GM06990 (cell line): Measurements from ENCODE around the gene ADAM10.

Source experiments
- DNase-seq: peaks from one replicate; pipeline ENCODE4 v3.0.0-alpha.2; 2011; ENCODE audit not compliant: insufficient read length; ENCODE audit errors: extremely low read depth
- H3K27me3 ChIP-seq: replicated peaks from 2 replicates; pipeline ENCODE4 v1.6.0; 2011; ENCODE audit warnings: low read length; ENCODE audit not compliant: control insufficient read depth, insufficient read depth
- H3K36me3 ChIP-seq: 2 replicates; pipeline ENCODE4 v1.5.1; 2011; ENCODE audit warnings: low read length; ENCODE audit not compliant: control insufficient read depth, insufficient read depth
- H3K4me3 ChIP-seq: replicated peaks from 2 replicates; pipeline ENCODE4 v1.5.1; 2011; ENCODE audit warnings: low read depth, mild to moderate bottlenecking, control low read depth, low read length
- TF ChIP-seq, protein P1 (sequence below): IDR thresholded peaks from 2 replicates; pipeline ENCODE4 v1.5.1; 2011; ENCODE audit warnings: low read length, control low read depth, mild to moderate bottlenecking, inconsistent platforms; ENCODE audit not compliant: insufficient read depth, poor library complexity, severe bottlenecking

Gene ADAM10

DNA sequence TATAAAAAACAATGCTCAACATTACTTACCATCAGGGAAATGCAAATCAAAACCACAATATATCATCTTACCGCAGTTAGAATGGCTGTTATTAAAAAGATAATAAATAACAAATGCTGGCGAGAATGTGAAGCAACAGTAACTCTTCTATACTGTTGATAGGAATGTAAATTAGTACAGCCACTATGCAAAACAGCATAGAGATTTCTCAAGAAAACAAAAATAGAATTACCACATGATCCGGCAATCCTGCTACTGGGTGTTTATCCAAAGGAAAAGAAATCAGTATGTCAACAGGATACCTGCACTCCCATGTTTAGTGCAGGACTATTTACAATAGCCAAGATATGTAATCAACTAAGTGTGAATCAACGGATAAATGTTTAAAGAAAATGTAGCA lies 48.1 kb downstream of the ADAM10 start:
- H3K4me3 ChIP-seq, result no peak overlapping the region
- no peak for DNase-seq
- TF ChIP-seq, protein P1, sequence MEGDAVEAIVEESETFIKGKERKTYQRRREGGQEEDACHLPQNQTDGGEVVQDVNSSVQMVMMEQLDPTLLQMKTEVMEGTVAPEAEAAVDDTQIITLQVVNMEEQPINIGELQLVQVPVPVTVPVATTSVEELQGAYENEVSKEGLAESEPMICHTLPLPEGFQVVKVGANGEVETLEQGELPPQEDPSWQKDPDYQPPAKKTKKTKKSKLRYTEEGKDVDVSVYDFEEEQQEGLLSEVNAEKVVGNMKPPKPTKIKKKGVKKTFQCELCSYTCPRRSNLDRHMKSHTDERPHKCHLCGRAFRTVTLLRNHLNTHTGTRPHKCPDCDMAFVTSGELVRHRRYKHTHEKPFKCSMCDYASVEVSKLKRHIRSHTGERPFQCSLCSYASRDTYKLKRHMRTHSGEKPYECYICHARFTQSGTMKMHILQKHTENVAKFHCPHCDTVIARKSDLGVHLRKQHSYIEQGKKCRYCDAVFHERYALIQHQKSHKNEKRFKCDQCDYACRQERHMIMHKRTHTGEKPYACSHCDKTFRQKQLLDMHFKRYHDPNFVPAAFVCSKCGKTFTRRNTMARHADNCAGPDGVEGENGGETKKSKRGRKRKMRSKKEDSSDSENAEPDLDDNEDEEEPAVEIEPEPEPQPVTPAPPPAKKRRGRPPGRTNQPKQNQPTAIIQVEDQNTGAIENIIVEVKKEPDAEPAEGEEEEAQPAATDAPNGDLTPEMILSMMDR, result no peak
- no peaks in the 10 kb centered on the region for H3K27me3 ChIP-seq
- H3K36me3 ChIP-seq, result no peaks in the 10 kb centered on the region; the same call in 1 of the 2 replicates

DNA sequence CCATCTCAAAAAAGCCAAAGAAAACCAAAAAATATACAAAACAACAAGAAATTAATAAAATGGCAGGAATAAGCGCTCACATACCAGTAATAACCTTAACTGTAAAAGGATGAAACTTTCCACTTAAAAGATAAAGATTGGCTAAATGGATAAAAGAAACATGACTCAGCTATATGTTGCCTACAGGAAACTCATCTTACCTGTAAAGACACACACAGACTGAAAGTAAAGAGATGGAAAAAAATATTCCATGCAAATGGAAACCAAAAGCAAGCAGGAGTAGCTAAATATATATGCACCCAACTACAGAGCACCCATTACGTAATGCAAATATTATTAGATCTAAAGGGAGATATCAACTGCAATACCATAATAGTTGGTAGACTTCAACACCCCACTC lies 49.7 kb downstream of the ADAM10 start:
- H3K4me3 ChIP-seq, result no peak overlapping the region
- no peak for DNase-seq
- no peaks in the 10 kb centered on the region; the same call in 1 of the 2 replicates for H3K36me3 ChIP-seq
- TF ChIP-seq, protein P1, result no peak
- H3K27me3 ChIP-seq, result no peaks in the 10 kb centered on the region

DNA sequence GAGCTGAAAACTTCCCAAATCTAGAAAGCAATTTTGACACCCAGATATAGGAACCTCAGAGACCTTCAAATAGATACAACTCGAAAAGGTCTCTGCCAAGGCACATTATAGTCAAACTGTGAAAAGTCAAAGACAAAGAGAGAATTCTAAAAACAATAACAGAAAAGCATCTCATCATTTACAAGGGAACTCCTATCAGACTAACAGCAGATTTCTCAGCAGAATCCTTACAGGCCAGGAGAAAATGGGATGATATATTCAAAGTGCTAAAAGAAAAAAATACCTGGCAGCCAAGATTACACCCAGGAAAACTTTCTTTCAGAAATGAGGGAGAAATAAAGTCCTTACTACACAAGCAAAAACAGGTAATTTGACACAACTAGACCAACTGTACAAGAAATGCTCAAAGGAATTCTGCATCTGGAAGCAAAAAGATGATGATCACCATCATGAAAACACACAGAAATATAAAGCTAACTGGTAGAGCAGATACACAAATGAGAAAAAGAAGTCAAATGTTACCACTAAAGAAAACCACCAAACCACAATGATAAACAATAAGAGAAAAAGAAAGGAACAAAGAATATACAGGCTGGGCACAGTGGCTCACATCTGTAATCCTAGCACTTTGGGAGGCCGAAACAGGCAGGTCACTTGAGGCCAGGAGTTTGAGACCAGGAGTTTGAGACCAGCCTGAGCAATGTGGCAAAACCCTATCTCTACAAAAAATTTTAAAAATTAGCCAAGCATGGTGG lies 50.4 kb downstream of the ADAM10 start:
- DNase-seq, result no peak
- Histone ChIP-seq H3K36me3 (no peaks in the 10 kb centered on the region; the same call in 1 of the 2 replicates), H3K4me3 (no peak overlapping the region), H3K27me3 (no peaks in the 10 kb centered on the region)
- TF ChIP-seq, protein P1, result no peak

- TF ChIP-seq, protein P1, result no peak
Observed at GRCh38 chr15:58697220-58697619, 52.3 kb downstream of the ADAM10 start.

GRCh38 chr15:58696738-58697137 lies 52.8 kb downstream of the ADAM10 start:
- TF ChIP-seq, protein P1, result no peak
- no peak overlapping the region for H3K4me3 ChIP-seq
- H3K27me3 ChIP-seq, result no peaks in the 10 kb centered on the region
- peaks cover 2% of the 10 kb centered on the region for H3K36me3 ChIP-seq
- DNase-seq, result no peak

More at GRCh38 chr15:58697220-58697619, 52.3 kb downstream of the ADAM10 start:
- H3K4me3 ChIP-seq, result no peak overlapping the region
- no peaks in the 10 kb centered on the region for H3K27me3 ChIP-seq
- H3K36me3 ChIP-seq, result no peaks in the 10 kb centered on the region; the same call in 1 of the 2 replicates
- no peak for DNase-seq
